ENCODE results near the gene FAM124B.
A peak's percentile ranks its signal among the peaks of the same experiment; 100 is the strongest.
"Not testable (repeated sequence)": the region's sequence is repeated elsewhere in the genome, so short reads cannot be mapped to it uniquely, and the experiment has no call there.

FAM124B gene

GRCh38 chr2:224400886-224401632 lies 848 bp downstream of the FAM124B start:
- Mint-ChIP-seq H3K36me3 (no peaks in the 10 kb centered on the region), H3K9me3 (no peaks in the 10 kb centered on the region), H3K4me1 (peaks cover 11% of the 10 kb centered on the region), H3K4me3 (peak overlapping the region; percentile 74), H3K27me3 (peaks cover 2% of the 10 kb centered on the region), H3K27ac (no peak overlapping the region)

- Mint-ChIP-seq H3K4me1 (peaks cover 11% of the 10 kb centered on the region), H3K9me3 (no peaks in the 10 kb centered on the region), H3K27me3 (peaks cover 2% of the 10 kb centered on the region), H3K27ac (no peak overlapping the region), H3K4me3 (no peak overlapping the region), H3K36me3 (no peaks in the 10 kb centered on the region)
These were observed 1.6 kb downstream of the FAM124B start for GRCh38 chr2:224400174-224400810.

GRCh38 chr2:224398289-224398688 lies 3.6 kb downstream of the FAM124B start:
- H3K27ac Mint-ChIP-seq, result no peak overlapping the region
- peaks cover 11% of the 10 kb centered on the region for H3K4me1 Mint-ChIP-seq
- H3K9me3 Mint-ChIP-seq, result no peaks in the 10 kb centered on the region
- no peak overlapping the region for H3K4me3 Mint-ChIP-seq
- peaks cover 2% of the 10 kb centered on the region for H3K27me3 Mint-ChIP-seq
- no peaks in the 10 kb centered on the region for H3K36me3 Mint-ChIP-seq

- H3K27ac Mint-ChIP-seq, result not testable (repeated sequence)
These were observed 4.8 kb downstream of the FAM124B start for GRCh38 chr2:224397100-224397499.

GRCh38 chr2:224395620-224396390 lies 6.1 kb downstream of the FAM124B start:
- Mint-ChIP-seq H3K4me1 (peaks cover under 1% of the 10 kb centered on the region), H3K4me3 (no peak overlapping the region), H3K27ac (no peak overlapping the region), H3K27me3 (no peaks in the 10 kb centered on the region), H3K9me3 (no peaks in the 10 kb centered on the region), H3K36me3 (no peaks in the 10 kb centered on the region)

More at GRCh38 chr2:224397100-224397499, 4.8 kb downstream of the FAM124B start:
- not testable (repeated sequence) for H3K36me3 Mint-ChIP-seq, H3K4me1 Mint-ChIP-seq, H3K4me3 Mint-ChIP-seq, H3K27me3 Mint-ChIP-seq, H3K9me3 Mint-ChIP-seq

GRCh38 chr2:224393157-224393872 lies 8.6 kb downstream of the FAM124B start:
- Mint-ChIP-seq H3K27ac (no peak overlapping the region), H3K4me3 (no peak overlapping the region), H3K9me3 (no peaks in the 10 kb centered on the region), H3K4me1 (no peaks in the 10 kb centered on the region), H3K36me3 (no peaks in the 10 kb centered on the region), H3K27me3 (no peaks in the 10 kb centered on the region)

- no peak overlapping the region for H3K4me3 Mint-ChIP-seq
- no peaks in the 10 kb centered on the region for H3K9me3 Mint-ChIP-seq
- no peaks in the 10 kb centered on the region for H3K4me1 Mint-ChIP-seq
- no peak overlapping the region for H3K27ac Mint-ChIP-seq
- no peaks in the 10 kb centered on the region for H3K36me3 Mint-ChIP-seq
- H3K27me3 Mint-ChIP-seq, result no peaks in the 10 kb centered on the region
These were observed 9.4 kb downstream of the FAM124B start for GRCh38 chr2:224392545-224392944.

GRCh38 chr2:224389317-224389716 lies 12.6 kb downstream of the FAM124B start:
- Mint-ChIP-seq H3K4me1 (no peaks in the 10 kb centered on the region), H3K36me3 (no peaks in the 10 kb centered on the region), H3K27me3 (no peaks in the 10 kb centered on the region), H3K9me3 (no peaks in the 10 kb centered on the region), H3K27ac (no peak overlapping the region), H3K4me3 (no peak overlapping the region)

GRCh38 chr2:224386876-224387275 lies 15.0 kb downstream of the FAM124B start:
- H3K4me1 Mint-ChIP-seq, result no peaks in the 10 kb centered on the region
- no peak overlapping the region for H3K27ac Mint-ChIP-seq
- no peak overlapping the region for H3K4me3 Mint-ChIP-seq
- H3K9me3 Mint-ChIP-seq, result no peaks in the 10 kb centered on the region
- no peaks in the 10 kb centered on the region for H3K27me3 Mint-ChIP-seq
- H3K36me3 Mint-ChIP-seq, result no peaks in the 10 kb centered on the region

GRCh38 chr2:224382973-224383555 lies 18.8 kb downstream of the FAM124B start:
- H3K27ac Mint-ChIP-seq, result no peak overlapping the region
- H3K4me1 Mint-ChIP-seq, result no peaks in the 10 kb centered on the region
- no peak overlapping the region for H3K4me3 Mint-ChIP-seq
- no peaks in the 10 kb centered on the region for H3K9me3 Mint-ChIP-seq
- no peaks in the 10 kb centered on the region for H3K36me3 Mint-ChIP-seq
- H3K27me3 Mint-ChIP-seq, result no peaks in the 10 kb centered on the region

- not testable (repeated sequence) for H3K36me3 Mint-ChIP-seq, H3K4me1 Mint-ChIP-seq, H3K9me3 Mint-ChIP-seq, H3K4me3 Mint-ChIP-seq, H3K27me3 Mint-ChIP-seq, H3K27ac Mint-ChIP-seq
These were observed 19.6 kb downstream of the FAM124B start for GRCh38 chr2:224382280-224382647.

GRCh38 chr2:224381521-224382279 lies 20.2 kb downstream of the FAM124B start:
- H3K9me3 Mint-ChIP-seq, result no peaks in the 10 kb centered on the region
- no peaks in the 10 kb centered on the region for H3K36me3 Mint-ChIP-seq
- no peaks in the 10 kb centered on the region for H3K4me1 Mint-ChIP-seq
- H3K27ac Mint-ChIP-seq, result no peak overlapping the region
- no peak overlapping the region for H3K4me3 Mint-ChIP-seq
- H3K27me3 Mint-ChIP-seq, result no peaks in the 10 kb centered on the region

GRCh38 chr2:224379986-224380385 lies 21.9 kb downstream of the FAM124B start:
- Mint-ChIP-seq H3K27ac (no peak overlapping the region), H3K9me3 (no peaks in the 10 kb centered on the region)

GRCh38 chr2:224379172-224379571 lies 22.7 kb downstream of the FAM124B start:
- no peak overlapping the region for H3K27ac Mint-ChIP-seq
- no peak overlapping the region for H3K4me3 Mint-ChIP-seq
- H3K36me3 Mint-ChIP-seq, result no peaks in the 10 kb centered on the region
- no peaks in the 10 kb centered on the region for H3K9me3 Mint-ChIP-seq
- H3K27me3 Mint-ChIP-seq, result no peaks in the 10 kb centered on the region
- peaks cover 6% of the 10 kb centered on the region for H3K4me1 Mint-ChIP-seq

More at GRCh38 chr2:224379986-224380385, 21.9 kb downstream of the FAM124B start:
- Mint-ChIP-seq H3K4me1 (peaks cover under 1% of the 10 kb centered on the region), H3K36me3 (no peaks in the 10 kb centered on the region), H3K4me3 (no peak overlapping the region), H3K27me3 (no peaks in the 10 kb centered on the region)

GRCh38 chr2:224378701-224379097 lies 23.2 kb downstream of the FAM124B start:
- Mint-ChIP-seq H3K27ac (no peak overlapping the region), H3K27me3 (no peaks in the 10 kb centered on the region), H3K9me3 (no peaks in the 10 kb centered on the region), H3K4me3 (no peak overlapping the region), H3K36me3 (no peaks in the 10 kb centered on the region), H3K4me1 (peaks cover 6% of the 10 kb centered on the region)
